Adipose tissue (tissue), 3 donors: ENCODE data around the gene FAM186B. TPM values are rescaled to one million over a fixed set of nuclear protein-coding genes. Genes with fewer than 3 reads are reported as not detected.
"Not testable (repeated sequence)": the region's sequence is repeated elsewhere in the genome, so short reads cannot be mapped to it uniquely, and the experiment has no call there.

Experiments
- H3K27ac ChIP-seq: one replicate; pipeline ENCODE4 v1.5.1; 2013; ENCODE audit warnings: low read depth, low read length
- WGBS, 3 donors: extraction: QIAGEN DNeasy Blood & Tissue Kit; methylation state at CpG; one replicate each; pipeline ENCODE4 v1.1.7; 2013; 5-methylcytosine and 5-hydroxymethylcytosine counted together
- polyA plus RNA-seq, 3 donors: library from polyadenylated mRNA; stranded (reverse); fragments of 200-250 nt; gene quantifications; one replicate each; pipeline ENCODE4 v1.2.3, GENCODE V29; 2013
- donor health status: healthy with polysubstance abuse.
- donor health status: Bipolar disorder and iron deficiency.
- donor health status: healthy.

The FAM186B gene, protein sequence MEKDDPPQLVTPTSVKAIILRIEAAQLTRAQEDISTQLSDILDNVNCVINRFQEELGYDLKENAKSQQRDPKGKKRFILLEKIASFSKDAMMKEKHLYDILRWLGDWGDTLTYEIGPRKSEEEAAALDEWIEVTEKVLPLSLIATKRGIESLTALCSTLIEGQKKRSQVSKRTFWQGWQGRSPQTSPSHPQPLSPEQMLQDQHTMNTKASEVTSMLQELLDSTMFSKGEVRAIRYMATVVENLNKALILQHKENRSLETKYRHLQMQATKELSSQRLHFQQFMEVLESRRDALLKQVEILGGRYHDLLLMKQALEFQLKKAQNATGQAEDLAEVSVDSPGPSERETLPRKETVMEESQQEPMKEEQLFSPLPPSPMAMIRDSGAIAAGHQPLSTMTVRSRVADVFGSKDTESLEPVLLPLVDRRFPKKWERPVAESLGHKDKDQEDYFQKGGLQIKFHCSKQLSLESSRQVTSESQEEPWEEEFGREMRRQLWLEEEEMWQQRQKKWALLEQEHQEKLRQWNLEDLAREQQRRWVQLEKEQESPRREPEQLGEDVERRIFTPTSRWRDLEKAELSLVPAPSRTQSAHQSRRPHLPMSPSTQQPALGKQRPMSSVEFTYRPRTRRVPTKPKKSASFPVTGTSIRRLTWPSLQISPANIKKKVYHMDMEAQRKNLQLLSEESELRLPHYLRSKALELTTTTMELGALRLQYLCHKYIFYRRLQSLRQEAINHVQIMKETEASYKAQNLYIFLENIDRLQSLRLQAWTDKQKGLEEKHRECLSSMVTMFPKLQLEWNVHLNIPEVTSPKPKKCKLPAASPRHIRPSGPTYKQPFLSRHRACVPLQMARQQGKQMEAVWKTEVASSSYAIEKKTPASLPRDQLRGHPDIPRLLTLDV
- polyA plus RNA-seq: 1 to 10 TPM in 1 of 3 donors, under 1 TPM in 2; 0.25 to 1.7 (median 0.67) TPM

DNA sequence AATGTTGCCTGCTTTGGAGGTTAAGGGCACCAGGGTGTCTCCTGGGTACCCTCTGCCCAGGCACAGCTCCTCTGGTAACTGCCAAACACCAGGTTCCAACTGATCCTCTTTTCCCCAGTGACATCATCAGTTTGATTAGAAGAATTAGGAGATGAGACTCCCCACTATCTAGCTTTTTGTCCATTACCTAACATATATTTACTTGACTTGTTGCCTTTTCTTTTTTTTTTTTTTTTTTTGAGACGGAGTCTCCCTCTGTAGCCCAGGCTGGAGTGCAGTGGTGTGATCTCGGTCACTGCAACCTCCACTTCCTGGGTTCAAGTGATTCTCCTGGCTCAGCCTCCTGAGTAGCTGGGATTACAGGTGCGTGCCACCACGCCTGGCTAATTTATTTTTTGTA is at the start of gene FAM186B:
Gene FAM186B, minus strand, starts transcription at position 101 of the 400 bp plus-strand sequence. CDS start 162 bp downstream, outside the sequence.
- WGBS, 3 donors: 90 to 100% (median 92%) methylated on average over 4 of the region's 4 CpGs
- not testable (repeated sequence) for H3K27ac ChIP-seq

- no peak overlapping the region for H3K27ac ChIP-seq
These were observed 49.3 kb upstream of the FAM186B start for GRCh38 chr12:49654715-49655114.

DNA sequence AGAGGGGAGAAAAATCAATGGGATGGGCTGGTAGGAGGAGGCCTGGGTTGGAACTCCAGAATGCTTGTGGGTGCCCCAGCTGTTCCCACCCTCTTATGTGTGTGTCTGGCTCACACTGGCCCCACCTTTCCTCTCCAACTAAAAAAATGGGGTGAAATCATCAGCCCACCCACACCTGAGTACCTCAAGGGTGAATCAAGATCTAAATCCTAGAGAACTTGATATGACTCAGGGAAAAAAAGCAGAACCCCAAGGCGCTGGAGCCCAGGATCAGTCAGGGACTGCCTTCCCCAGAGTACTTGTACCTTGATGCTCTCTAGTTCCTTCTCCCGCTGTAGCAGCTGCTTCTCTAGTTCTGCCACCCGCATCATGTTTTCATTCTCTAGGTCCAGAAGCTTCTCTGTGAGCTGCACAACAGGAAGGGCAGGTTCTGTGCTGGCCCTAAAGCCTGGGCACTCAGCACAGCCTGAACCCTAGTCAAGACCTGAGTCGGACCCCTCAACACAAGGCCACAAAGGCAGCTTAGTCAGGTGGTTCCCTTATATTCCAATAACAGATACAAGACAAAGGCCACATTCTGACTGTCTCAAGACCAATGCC is 47.6 kb upstream of the FAM186B start:
- 80 to 93% (median 88%) methylated on average over 4 of the region's 4 CpGs for WGBS, 3 donors
- H3K27ac ChIP-seq: no peak overlapping the region

More at GRCh38 chr12:49654715-49655114, 49.3 kb upstream of the FAM186B start:
- WGBS, 3 donors: 86 to 93% (median 89%) methylated on average over 5 of the region's 5 CpGs

DNA sequence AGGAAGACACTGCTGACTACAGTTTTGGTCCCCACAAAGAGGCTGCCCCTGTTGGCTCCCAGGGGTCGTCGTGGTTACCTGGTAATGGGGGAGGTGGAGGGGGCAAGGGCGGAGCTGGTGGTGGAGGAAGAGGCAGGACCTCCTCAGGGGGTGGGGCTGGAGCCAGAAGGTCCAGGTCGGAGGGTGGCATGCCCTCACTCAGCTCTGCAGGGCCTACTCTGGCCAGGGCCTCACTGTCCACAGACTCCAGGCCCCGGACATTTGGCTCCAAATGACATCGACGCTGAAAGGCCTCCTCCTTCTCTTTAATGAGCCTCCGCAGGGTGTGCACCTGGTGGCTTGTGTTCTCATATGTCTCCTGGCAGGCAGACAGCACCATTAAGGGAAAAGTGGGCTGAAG is 46.4 kb upstream of the FAM186B start:
- WGBS, 3 donors: 70 to 80% (median 76%) methylated on average over 8 of the region's 8 CpGs
- no peak overlapping the region for H3K27ac ChIP-seq

DNA sequence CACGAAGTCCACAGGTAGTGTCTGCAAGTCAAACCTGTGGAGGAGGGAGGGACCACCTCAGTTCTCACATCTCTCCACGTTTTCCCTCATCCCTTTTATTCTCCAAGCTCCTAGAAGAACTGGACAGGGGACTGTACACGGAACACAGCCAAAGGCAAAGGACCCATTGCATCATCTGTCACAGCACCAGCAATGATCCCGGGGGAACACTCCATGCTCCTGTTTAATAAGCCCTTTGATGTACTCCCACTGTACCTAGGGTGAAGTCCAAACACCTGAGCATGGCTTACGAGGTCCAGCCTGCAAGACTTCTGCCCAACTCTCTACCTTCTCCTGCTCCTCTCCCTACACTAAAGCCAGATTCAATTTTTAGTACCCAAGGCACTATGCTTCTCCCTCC is 44.5 kb upstream of the FAM186B start:
- H3K27ac ChIP-seq: no peak overlapping the region
- WGBS, 3 donors: 81 to 86% (median 85%) methylated on average over 5 of the region's 5 CpGs

DNA sequence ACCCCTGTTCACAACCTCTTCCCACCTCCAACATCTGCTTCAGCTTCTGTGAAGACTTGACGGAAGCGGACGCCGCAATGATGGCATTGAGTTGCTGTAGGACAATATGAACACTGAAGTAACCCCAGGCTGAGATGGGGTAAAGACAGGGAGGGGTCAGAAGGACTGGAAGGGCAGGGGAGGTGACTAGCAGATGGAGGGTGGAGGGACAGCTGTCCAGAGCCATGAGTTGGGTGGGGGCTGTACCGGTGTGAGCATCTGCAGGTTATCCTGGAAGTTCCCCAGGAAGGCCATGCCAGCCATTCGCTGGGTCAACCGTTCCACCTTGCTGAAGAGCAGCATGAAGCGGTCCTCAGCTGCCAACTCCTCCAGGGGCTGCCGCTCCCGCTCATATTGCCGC is 44.0 kb upstream of the FAM186B start:
- WGBS, 3 donors: 93 to 97% (median 94%) methylated on average over 11 of the region's 11 CpGs
- H3K27ac ChIP-seq: no peak overlapping the region

DNA sequence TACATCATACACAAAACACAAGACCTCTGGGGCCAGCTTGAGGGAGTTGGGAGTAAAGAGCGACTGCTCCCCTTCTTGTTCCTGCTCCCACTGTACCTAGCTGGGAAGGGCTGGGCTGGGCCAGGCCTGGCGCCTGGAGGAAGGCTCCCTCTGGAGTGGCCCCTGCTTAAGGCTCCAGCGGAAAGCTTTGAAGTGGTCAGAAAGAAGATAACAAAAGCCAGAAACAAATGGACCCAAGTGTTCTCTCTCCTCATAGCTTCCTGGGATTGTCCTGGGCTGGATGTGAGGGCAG is 43.2 kb upstream of the FAM186B start:
- WGBS, 3 donors: 69 to 85% (median 73%) methylated on average over 3 of the region's 3 CpGs
- H3K27ac ChIP-seq: no peak overlapping the region

DNA sequence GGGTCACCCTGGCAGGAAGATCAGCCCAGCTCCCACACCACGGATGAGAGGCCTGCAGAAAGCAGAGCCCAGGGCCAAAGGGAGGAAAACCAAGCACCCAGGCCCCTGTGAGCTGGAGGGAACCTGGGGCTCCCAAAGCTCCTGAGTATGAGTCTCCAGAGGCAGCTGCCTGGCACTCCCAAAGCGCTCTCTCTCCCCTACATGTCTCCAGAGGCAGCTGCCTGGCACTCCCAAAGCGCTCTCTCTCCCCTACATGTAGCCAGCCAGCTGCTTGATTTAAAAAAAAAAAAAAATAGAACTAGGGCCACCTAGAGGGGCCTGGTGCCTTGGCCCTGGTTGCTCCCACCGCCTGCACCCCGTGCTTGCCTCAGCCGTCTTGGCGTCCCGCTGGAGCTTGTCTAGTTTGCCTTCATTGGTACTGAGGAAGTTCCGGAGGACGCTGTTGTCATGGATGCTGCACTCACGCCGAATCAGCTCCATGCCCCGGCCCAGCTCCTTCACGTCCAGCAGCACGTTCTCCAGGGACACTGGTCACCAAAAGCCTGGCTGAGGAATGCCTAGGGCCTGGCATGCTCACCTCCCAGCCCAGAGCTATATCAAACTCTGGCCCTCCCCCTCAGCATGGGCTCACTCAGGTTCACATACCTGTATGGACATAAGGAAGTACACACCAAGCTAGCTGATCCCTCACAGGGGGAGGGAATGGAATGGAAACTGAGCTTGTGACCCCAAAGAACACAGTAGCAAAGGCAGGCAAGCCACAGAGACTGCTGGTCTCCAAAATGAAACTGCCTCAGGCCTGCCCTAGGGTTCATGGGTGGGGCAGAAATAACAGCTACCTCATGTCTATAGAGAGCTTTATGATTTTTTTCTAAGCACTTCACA is 42.6 kb upstream of the FAM186B start:
- WGBS, 3 donors: 72 to 85% (median 80%) methylated on average over 15 of the region's 15 CpGs
- H3K27ac ChIP-seq: no peak overlapping the region

DNA sequence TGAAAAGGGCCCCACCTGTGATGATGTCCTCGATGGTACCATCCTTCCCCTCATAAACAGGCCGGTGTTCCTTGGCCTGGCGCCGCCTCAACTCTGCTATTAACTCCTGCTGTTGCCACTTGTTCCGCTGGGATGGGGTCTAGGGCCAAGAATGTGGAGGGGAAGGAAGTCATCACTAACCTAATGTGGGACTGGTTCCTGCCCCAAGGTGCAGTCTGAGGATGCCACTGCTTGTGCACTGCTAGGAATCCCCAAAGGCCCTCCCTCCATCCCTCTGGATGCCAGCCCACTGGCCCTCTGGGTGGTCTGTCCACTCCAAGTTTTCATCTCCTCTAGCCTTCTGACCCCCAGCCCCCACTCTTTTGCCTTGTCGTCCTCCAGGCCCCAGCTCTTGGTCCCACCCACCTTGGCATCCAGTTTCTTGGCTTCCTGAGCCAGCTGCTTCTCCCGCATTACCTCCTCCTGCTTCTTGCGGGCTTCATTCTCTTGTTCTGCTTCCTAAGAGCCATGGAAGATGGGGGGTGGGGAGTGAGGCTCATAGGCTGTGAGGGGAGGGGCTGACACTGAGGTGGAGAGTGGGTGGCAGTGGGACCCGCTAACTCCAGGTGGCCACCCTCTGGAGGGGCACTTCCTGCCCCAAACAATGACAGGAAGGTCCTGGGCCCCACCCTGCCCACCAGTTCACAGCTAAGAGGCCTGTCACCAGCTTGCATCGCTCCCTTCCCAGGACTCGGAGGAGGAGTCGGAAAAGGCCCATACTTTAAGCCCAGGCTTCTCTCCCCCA is 41.6 kb upstream of the FAM186B start:
- H3K27ac ChIP-seq: no peak overlapping the region
- 67 to 77% (median 69%) methylated on average over 12 of the region's 12 CpGs for WGBS, 3 donors

DNA sequence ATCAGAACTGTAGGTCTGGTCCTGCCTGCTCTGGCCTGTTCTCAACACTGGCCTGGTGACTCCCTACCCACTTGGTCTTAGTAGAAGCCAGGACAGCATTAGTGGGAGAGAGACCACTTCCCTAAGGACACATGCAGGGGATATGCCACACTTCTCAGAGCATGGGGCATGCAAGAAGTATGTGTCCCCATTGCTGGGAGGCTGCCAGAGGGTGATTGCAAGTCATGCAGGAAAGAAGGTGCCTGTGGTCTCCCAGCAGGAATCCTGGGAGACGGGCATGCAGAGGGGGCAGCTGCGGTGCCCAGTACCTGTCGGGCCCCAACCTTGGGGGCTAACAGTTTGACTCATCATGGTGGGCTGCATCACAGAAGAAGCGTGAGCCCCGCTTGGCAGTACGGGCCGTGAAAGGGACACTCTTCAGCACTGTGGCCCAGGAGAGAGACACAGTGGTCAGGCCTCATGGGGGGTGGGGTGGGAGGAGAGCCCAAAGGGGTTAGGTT is 40.9 kb upstream of the FAM186B start:
- no peak overlapping the region for H3K27ac ChIP-seq
- WGBS, 3 donors: 86 to 93% (median 87%) methylated on average over 7 of the region's 7 CpGs

DNA sequence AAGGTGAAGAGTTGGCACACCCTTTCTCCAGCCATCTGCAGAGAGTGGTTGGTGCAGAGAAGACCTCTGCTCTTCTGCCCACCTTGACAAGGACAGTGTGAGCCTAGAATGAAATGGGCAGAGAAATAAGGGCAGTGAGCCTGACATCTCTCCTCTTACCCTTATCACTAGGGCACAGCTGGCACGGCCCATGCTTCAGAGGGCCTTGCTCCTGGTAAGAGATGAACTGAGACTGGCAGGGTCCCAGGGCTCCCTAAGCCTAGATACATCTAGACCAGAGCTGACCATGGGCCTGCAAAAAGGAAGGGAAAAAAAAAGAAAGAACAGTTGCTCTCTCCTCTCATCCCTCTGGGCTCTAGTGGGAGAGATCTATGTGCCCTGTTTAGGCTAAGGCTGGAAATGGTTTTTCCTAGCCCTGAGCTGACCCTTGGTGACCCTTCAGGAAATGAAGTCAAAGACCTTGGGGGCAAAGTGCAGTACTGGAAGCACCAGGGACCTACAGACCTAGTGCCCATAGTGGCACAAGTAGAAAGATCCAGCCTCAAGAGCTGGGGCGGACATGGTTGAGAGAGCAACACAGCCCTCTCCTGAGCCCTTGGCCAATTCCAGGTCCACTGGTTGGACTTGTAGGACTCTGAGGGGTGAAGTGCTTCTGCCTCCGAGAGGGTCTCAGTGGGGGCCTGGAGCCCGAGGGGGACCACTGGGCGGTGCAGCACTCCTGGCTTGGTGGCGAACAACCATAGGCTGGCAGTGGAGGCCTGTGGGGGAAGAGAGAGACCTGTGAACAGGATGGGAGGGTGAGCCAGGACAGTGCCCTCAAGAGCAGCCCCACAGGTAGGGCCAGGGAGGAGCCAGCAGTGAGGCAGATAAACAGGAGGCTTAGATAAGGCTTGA is 40.0 kb upstream of the FAM186B start:
- WGBS, 3 donors: 85 to 96% (median 95%) methylated on average over 6 of the region's 6 CpGs
- no peak overlapping the region for H3K27ac ChIP-seq

GRCh38 chr12:49644620-49644994 is 39.2 kb upstream of the FAM186B start:
- no peak overlapping the region for H3K27ac ChIP-seq
- 0 to 26% (median 4%) methylated on average over 2 of the region's 2 CpGs for WGBS, 3 donors

DNA sequence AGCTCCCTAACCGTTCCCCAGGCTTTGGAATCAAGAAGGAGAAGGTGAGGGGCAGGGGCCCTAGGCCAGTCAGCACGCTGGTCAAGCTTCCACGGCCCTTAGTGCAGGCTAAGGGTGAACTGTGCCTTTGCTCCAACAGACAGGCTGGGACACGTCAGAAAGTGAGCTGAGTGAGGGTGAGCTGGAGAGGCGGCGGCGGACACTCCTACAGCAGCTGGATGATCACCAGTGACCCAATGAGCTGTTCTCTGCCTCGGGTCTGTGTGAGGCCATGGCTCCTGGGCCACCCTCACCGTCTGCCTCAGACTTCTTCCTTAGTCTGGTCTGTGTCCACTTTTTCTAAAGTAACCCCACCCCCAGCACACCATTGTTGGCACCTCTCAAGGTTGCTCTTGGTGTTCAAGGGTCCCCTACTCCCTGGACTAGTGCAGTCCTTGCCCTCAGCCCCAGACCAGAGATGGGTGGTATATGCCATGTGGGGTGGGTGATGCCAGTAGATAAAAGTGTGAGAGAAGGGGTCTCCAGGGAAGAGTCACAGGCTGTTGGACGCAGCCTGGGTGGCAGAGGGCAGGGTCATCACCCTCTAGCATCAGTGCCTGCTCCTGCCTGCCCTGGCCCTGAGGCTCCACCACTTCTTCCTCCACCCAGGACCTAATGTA is 38.7 kb upstream of the FAM186B start:
- no peak overlapping the region for H3K27ac ChIP-seq
- WGBS, 3 donors: 69 to 76% (median 72%) methylated on average over 10 of the region's 10 CpGs

GRCh38 chr12:49643135-49643534 is 37.7 kb upstream of the FAM186B start:
- no peak overlapping the region for H3K27ac ChIP-seq
- 91 to 96% (median 95%) methylated on average over 7 of the region's 7 CpGs for WGBS, 3 donors

GRCh38 chr12:49642370-49642802 is 36.9 kb upstream of the FAM186B start:
- WGBS, 3 donors: 81 to 90% (median 84%) methylated on average over 11 of the region's 11 CpGs
- no peak overlapping the region for H3K27ac ChIP-seq
